H1 (cell line): ENCODE data around the gene PRKAR2A. TPM values are rescaled to one million over a fixed set of nuclear protein-coding genes. Genes with fewer than 3 reads are reported as not detected.

Experiments used
- ASH2L ChIP-seq: fragments of 200-600, 300-600 bp; sonication (generic); IDR thresholded peaks from one replicate; pipeline ENCODE4 v1.7.1; 2017; ENCODE audit warnings: low read length
- BRCA1 ChIP-seq: IDR thresholded peaks from 2 replicates; pipeline ENCODE4 v1.6.1; 2012; ENCODE audit warnings: low read depth, low read length, improper control_type of control experiment
- EGR1 ChIP-seq: IDR thresholded peaks from 2 replicates; pipeline ENCODE4 v1.6.1; 2011; ENCODE audit warnings: low read depth, low read length, borderline replicate concordance
- EZH2 ChIP-seq: fragments of 200-600 bp; sonication (generic); IDR thresholded peaks from 2 replicates; pipeline ENCODE4 v1.7.1; 2012; ENCODE audit warnings: low read depth, mild to moderate bottlenecking, moderate library complexity, low read length, inconsistent platforms; ENCODE audit not compliant: severe bottlenecking
- HDAC2 ChIP-seq, 2 experiments: fragments of 300-600 bp in 1 of 2; sonication (generic) in 1 of 2; IDR thresholded peaks; 2 replicates each; pipeline ENCODE4 v1.6.1; 2011 to 2012; ENCODE audit warnings: low read depth in 2 of 2, low read length in 2 of 2, mild to moderate bottlenecking in 2 of 2, moderate library complexity in 2 of 2, borderline replicate concordance in 1 of 2, inconsistent platforms in 1 of 2
- KDM4A ChIP-seq: IDR thresholded peaks from one replicate; pipeline ENCODE4 v1.7.1; 2012; ENCODE audit warnings: low read depth, mild to moderate bottlenecking, moderate library complexity, low read length, inconsistent platforms; ENCODE audit not compliant: severe bottlenecking
- NANOG ChIP-seq: IDR thresholded peaks from 2 replicates; pipeline ENCODE4 v1.6.1; 2011; ENCODE audit warnings: low read length, low read depth, mild to moderate bottlenecking, inconsistent platforms; ENCODE audit not compliant: insufficient read depth, poor library complexity, severe bottlenecking
- RAD21 ChIP-seq, 2 experiments: IDR thresholded peaks in 1 of 2; conservative IDR thresholded peaks in 1 of 2; 2 replicates each; pipeline ENCODE4 v1.6.1; 2011; ENCODE audit warnings: low read depth in 2 of 2, low read length in 2 of 2, improper control_type of control experiment in 1 of 2, inconsistent platforms in 1 of 2, mild to moderate bottlenecking in 1 of 2, moderate library complexity in 1 of 2
- polyA plus RNA-seq, 7 experiments: library from polyadenylated mRNA; depleted of rRNA in 3 of 7; stranded (reverse) in 5 of 7; unstranded in 2 of 7; fragments of >200 nt in 5 of 7; fragments of 200-250 nt in 2 of 7; gene quantifications; 1 replicate in 5 of 7; 2 replicates in 1 of 7; 4 replicates in 1 of 7; pipeline versions ENCODE4 v1.2.1 to v1.2.3, GENCODE V29; 2011 to 2013; ENCODE audit warnings: missing spikeins in 2 of 7, mixed read lengths in 2 of 7
- total RNA-seq: library from RNA; stranded (reverse); fragmentation: NEBNext Ultra II Directional; extraction: Animal tissue kit (Norgen Biotek cat#: 25700); gene quantifications from 2 replicates; pipeline ENCODE4 v1.2.1, GENCODE V29; 2021

PRKAR2A gene
- total and polyA plus RNA-seq, 2 of the 8 experiments (the other 6 are each of a cell fraction or from before 2014, with no cell fraction given), result 6.3 to 42.4 TPM

DNA sequence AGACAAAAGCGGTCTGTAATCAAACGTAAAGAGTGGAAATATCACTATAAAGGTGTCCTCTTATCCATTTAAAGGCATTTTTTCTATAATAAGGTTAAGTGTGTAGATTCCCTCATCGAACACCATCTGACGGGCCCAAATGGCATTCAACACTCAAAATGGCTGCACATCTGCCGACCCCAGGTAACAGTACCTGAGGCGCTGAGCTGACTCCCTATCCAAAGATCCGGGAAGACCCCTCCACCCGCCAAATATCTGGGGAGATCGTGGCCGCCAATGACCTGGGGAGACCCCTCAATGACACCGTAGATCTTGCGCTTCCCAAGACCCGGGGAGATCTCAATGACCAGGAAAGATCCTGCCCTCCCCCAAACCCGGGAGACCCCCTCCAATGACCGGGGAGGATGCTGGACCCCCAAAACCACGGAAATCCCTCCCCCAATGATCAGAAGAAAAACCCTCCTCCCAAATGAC lies 131.1 kb downstream of the PRKAR2A start (continued):
- TF ChIP-seq EGR1 (no peak), HDAC2 (IDR thresholded peaks at IDR 0.05; ENCODE audit: borderline replicate concordance in 1 of 2, low read depth in 2 of 2, low read length in 2 of 2) (0 out of 4 replicates have a peak, but pooled peaks of 1 of the 2 experiments have one; percentile 60), NANOG (no peak), KDM4A (peak; percentile 19), EZH2 (no peak), ASH2L (no peak), BRCA1 (no peak), RAD21 (IDR thresholded peaks at IDR 0.05 in 1 of 2, conservative IDR thresholded peaks at IDR 0.05 in 1 of 2; ENCODE audit: low read depth in 2 of 2, low read length in 2 of 2) (no peak)
